ENCODE data around the gene COMTD1. TPM values are rescaled to one million over a fixed set of nuclear protein-coding genes. Genes with fewer than 3 reads are reported as not detected.

Gene COMTD1
- total RNA-seq, 5 donors from 2014 or later (not counting 1 experiment from before 2014, with no cell fraction given): 11.2 to 39.0 (median 33.8) TPM

GRCh38 chr10:75212343-75212742 is 23.4 kb downstream of the COMTD1 start:
- ATAC-seq (replicated peaks in 1 of 4): no peak
- Mint-ChIP-seq H3K27me3 (no peaks in the 10 kb centered on the region), H3K36me3 (peaks cover 30% of the 10 kb centered on the region), H3K27ac (peak overlapping the region; percentile 36 to 39), H3K9me3 (no peaks in the 10 kb centered on the region), H3K4me1 (peaks cover 41 to 46% (median 43%) of the 10 kb centered on the region in 3 donors), H3K4me3 (peak overlapping the region; percentile 67 to 98 (median 90))
- Histone ChIP-seq H3K27me3 (replicated peaks in 1 of 2; ENCODE audit: control insufficient read depth in 2 of 2, extremely low read depth in 1 of 2, insufficient read depth in 2 of 2, low read length in 1 of 2) (no peaks in the 10 kb centered on the region), H3K27ac (ENCODE audit: low read length) (no peak overlapping the region), H3K4me3 (ENCODE audit: control insufficient read depth in 1 of 2, extremely low read depth in 1 of 2, low read length in 1 of 2) (no peak overlapping the region), H3K36me3 (ENCODE audit: control insufficient read depth in 2 of 2, extremely low read depth in 1 of 2, insufficient read depth in 1 of 2, low read length in 1 of 2) (peaks cover 0 to 49% of the 10 kb centered on the region in 2 donors), H3K4me1 (ENCODE audit: control insufficient read depth in 1 of 2, extremely low read depth in 1 of 2, insufficient read depth in 2 of 2, low read length in 2 of 2) (peaks cover 14 to 44% of the 10 kb centered on the region in 2 experiments), H3K9me3 (no peaks in the 10 kb centered on the region)
- ChIA-PET POLR2A (interaction anchor here (0.6 to 1.5 kb wide), 2 partner anchors 10 to 24 kb away, joined by 3 to 7 read pairs; no protein-coding TSS in a partner anchor), CTCF (interaction anchor here in 1 of 2 donors (2.8 to 5.0 kb wide), 3 partner anchors 17 to 25 kb away, joined by 28 to 74 read pairs (median 48); partner anchors contain the start of gene COMTD1)
- no CpG with 5 or more reads among the region's 6 CpGs for WGBS (ENCODE audit: insufficient coverage)
- DNase-seq: no peak

GRCh38 chr10:75211007-75211691 is 24.6 kb downstream of the COMTD1 start:
- H3K4me3 ChIP-seq (ENCODE audit: control insufficient read depth in 1 of 2, extremely low read depth in 1 of 2, low read length in 1 of 2): peak overlapping the region; percentile 91 to 94
- peaks cover 14 to 34% of the 10 kb centered on the region in 2 experiments for H3K4me1 ChIP-seq (ENCODE audit: control insufficient read depth in 1 of 2, extremely low read depth in 1 of 2, insufficient read depth in 2 of 2, low read length in 2 of 2)
- Mint-ChIP-seq H3K4me3 (peak overlapping the region; percentile 90 to 100 (median 98)), H3K27ac (peak overlapping the region; percentile 81 to 100), H3K36me3 (peaks cover 24% of the 10 kb centered on the region), H3K4me1 (peaks cover 36 to 38% (median 37%) of the 10 kb centered on the region in 3 donors), H3K9me3 (no peaks in the 10 kb centered on the region), H3K27me3 (no peaks in the 10 kb centered on the region)
- H3K9me3 ChIP-seq: no peaks in the 10 kb centered on the region
- under 1% methylated on average over 17 of the region's 38 CpGs for WGBS (ENCODE audit: insufficient coverage)
- H3K27ac ChIP-seq (ENCODE audit: low read length): peak overlapping the region; percentile 99
- H3K36me3 ChIP-seq (ENCODE audit: control insufficient read depth in 2 of 2, extremely low read depth in 1 of 2, insufficient read depth in 1 of 2, low read length in 1 of 2): peaks cover 0 to 37% of the 10 kb centered on the region in 2 donors
- DNase-seq: peak in 5 of 35 experiments; percentile 5 to 44 (median 8)
- H3K27me3 ChIP-seq (replicated peaks in 1 of 2; ENCODE audit: control insufficient read depth in 2 of 2, extremely low read depth in 1 of 2, insufficient read depth in 2 of 2, low read length in 1 of 2): no peaks in the 10 kb centered on the region
- POLR2A ChIA-PET: interaction anchor here (0.5 to 2.1 kb wide), 18 partner anchors 11 to 1466 kb away, joined by 3 to 9 read pairs (median 4); partner anchors contain the start of gene SAMD8 (in 2 of the 2)
- CTCF ChIA-PET: interaction anchor here (0.6 to 5.0 kb wide), 10 partner anchors 13 to 1269 kb away, joined by 3 to 74 read pairs (median 4); partner anchors contain the start of genes COMTD1 (in 1 of the 2) and KAT6B (in 1 of the 2)
- ATAC-seq (replicated peaks in 1 of 4): no peak

GRCh38 chr10:75210282-75211006 is 25.3 kb downstream of the COMTD1 start, which contains the start of gene VDAC2:
Gene VDAC2, plus strand, starts transcription at chr10:75210796. Its CDS starts 363 bp downstream, at chr10:75211159.
- peak; percentile 87 to 94 (median 92) for ATAC-seq (replicated peaks in 1 of 4)
- POLR2A ChIA-PET: interaction anchor here (0.5 to 2.1 kb wide), 14 partner anchors 11 to 1466 kb away, joined by 3 to 9 read pairs (median 4); partner anchors contain the start of gene SAMD8 (in 2 of the 2)
- no peaks in the 10 kb centered on the region for H3K27me3 Mint-ChIP-seq

GRCh38 chr10:75209921-75210281 is 25.9 kb downstream of the COMTD1 start:
- ATAC-seq (replicated peaks in 1 of 4) (peak; percentile 71 to 76 (median 74)), DNase-seq (peak in 34 of 35 experiments; percentile 65 to 87 (median 76))
- peak overlapping the region; percentile 81 to 91 for H3K4me3 ChIP-seq (ENCODE audit: control insufficient read depth in 1 of 2, extremely low read depth in 1 of 2, low read length in 1 of 2)
- Mint-ChIP-seq H3K4me1 (peaks cover 31 to 32% (median 32%) of the 10 kb centered on the region in 3 donors), H3K27me3 (no peaks in the 10 kb centered on the region), H3K27ac (peak overlapping the region; percentile 100), H3K36me3 (peaks cover 20% of the 10 kb centered on the region), H3K4me3 (peak overlapping the region; percentile 90 to 100 (median 98)), H3K9me3 (no peaks in the 10 kb centered on the region)
- H3K27ac ChIP-seq (ENCODE audit: low read length): peak overlapping the region; percentile 99
- WGBS (ENCODE audit: insufficient coverage): 0% methylated on average over 18 of the region's 19 CpGs
- ChIA-PET CTCF (interaction anchor here (0.7 to 5.0 kb wide), 9 partner anchors 16 to 384 kb away, joined by 3 to 74 read pairs (median 7); partner anchors contain the start of genes COMTD1 (in 1 of the 2) and KAT6B (in 1 of the 2)), POLR2A (interaction anchor here (0.5 to 2.1 kb wide), 10 partner anchors 21 to 945 kb away, joined by 3 to 9 read pairs (median 3); partner anchors contain the start of gene SAMD8 (in 1 of the 2))
- H3K36me3 ChIP-seq (ENCODE audit: control insufficient read depth in 2 of 2, extremely low read depth in 1 of 2, insufficient read depth in 1 of 2, low read length in 1 of 2): peaks cover 0 to 25% of the 10 kb centered on the region in 2 donors
- no peaks in the 10 kb centered on the region for H3K9me3 ChIP-seq
- H3K27me3 ChIP-seq (replicated peaks in 1 of 2; ENCODE audit: control insufficient read depth in 2 of 2, extremely low read depth in 1 of 2, insufficient read depth in 2 of 2, low read length in 1 of 2): no peaks in the 10 kb centered on the region
- H3K4me1 ChIP-seq (ENCODE audit: control insufficient read depth in 1 of 2, extremely low read depth in 1 of 2, insufficient read depth in 2 of 2, low read length in 2 of 2): peaks cover 14 to 30% of the 10 kb centered on the region in 2 experiments

More at GRCh38 chr10:75210282-75211006, 25.3 kb downstream of the COMTD1 start, which contains the start of gene VDAC2:
- H3K36me3 ChIP-seq (ENCODE audit: control insufficient read depth in 2 of 2, extremely low read depth in 1 of 2, insufficient read depth in 1 of 2, low read length in 1 of 2): peaks cover 0 to 30% of the 10 kb centered on the region in 2 donors
- peak within 1 kb of the TSS; percentile 99 for H3K27ac ChIP-seq (ENCODE audit: low read length)
- H3K27me3 ChIP-seq (replicated peaks in 1 of 2; ENCODE audit: control insufficient read depth in 2 of 2, extremely low read depth in 1 of 2, insufficient read depth in 2 of 2, low read length in 1 of 2): no peaks in the 10 kb centered on the region
- peak; percentile 88 to 99 (median 93) for DNase-seq
- peak within 1 kb of the TSS; percentile 91 to 94 for H3K4me3 ChIP-seq (ENCODE audit: control insufficient read depth in 1 of 2, extremely low read depth in 1 of 2, low read length in 1 of 2)
- peaks cover 14 to 33% of the 10 kb centered on the region in 2 experiments for H3K4me1 ChIP-seq (ENCODE audit: control insufficient read depth in 1 of 2, extremely low read depth in 1 of 2, insufficient read depth in 2 of 2, low read length in 2 of 2)
- Mint-ChIP-seq H3K9me3 (no peaks in the 10 kb centered on the region), H3K27ac (peak within 1 kb of the TSS; percentile 100), H3K36me3 (peaks cover 20% of the 10 kb centered on the region), H3K4me1 (peaks cover 31 to 34% (median 32%) of the 10 kb centered on the region in 3 donors), H3K4me3 (peak within 1 kb of the TSS; percentile 90 to 100 (median 98))
- WGBS (ENCODE audit: insufficient coverage): under 1% methylated on average over 78 of the region's 80 CpGs
- no peaks in the 10 kb centered on the region for H3K9me3 ChIP-seq
- CTCF ChIA-PET: interaction anchor here (0.7 to 5.0 kb wide), 13 partner anchors 16 to 1269 kb away, joined by 3 to 74 read pairs (median 4); partner anchors contain the start of genes COMTD1 (in 1 of the 2) and KAT6B (in 1 of the 2)

GRCh38 chr10:75209086-75209920 is 26.5 kb downstream of the COMTD1 start:
- 74% methylated on average over 4 of the region's 16 CpGs for WGBS (ENCODE audit: insufficient coverage)
- H3K27ac ChIP-seq (ENCODE audit: low read length): peak overlapping the region; percentile 99
- Mint-ChIP-seq H3K9me3 (no peaks in the 10 kb centered on the region), H3K27ac (peak overlapping the region; percentile 100), H3K36me3 (peaks cover 20% of the 10 kb centered on the region), H3K27me3 (no peaks in the 10 kb centered on the region), H3K4me1 (peaks cover 28 to 32% (median 31%) of the 10 kb centered on the region in 3 donors), H3K4me3 (peak overlapping the region; percentile 90 to 100 (median 98))
- CTCF ChIA-PET: interaction anchor here (0.5 to 5.0 kb wide), 10 partner anchors 10 to 39 kb away, joined by 3 to 74 read pairs (median 6); partner anchors contain the start of gene COMTD1 (in 1 of the 2)
- peaks cover 14 to 27% of the 10 kb centered on the region in 2 experiments for H3K4me1 ChIP-seq (ENCODE audit: control insufficient read depth in 1 of 2, extremely low read depth in 1 of 2, insufficient read depth in 2 of 2, low read length in 2 of 2)
- H3K36me3 ChIP-seq (ENCODE audit: control insufficient read depth in 2 of 2, extremely low read depth in 1 of 2, insufficient read depth in 1 of 2, low read length in 1 of 2): peaks cover 0 to 19% of the 10 kb centered on the region in 2 donors
- DNase-seq: no peak
- peak overlapping the region; percentile 81 to 91 for H3K4me3 ChIP-seq (ENCODE audit: control insufficient read depth in 1 of 2, extremely low read depth in 1 of 2, low read length in 1 of 2)
- no peaks in the 10 kb centered on the region for H3K9me3 ChIP-seq
- POLR2A ChIA-PET: interaction anchor here (0.5 to 2.1 kb wide), 13 partner anchors 10 to 1216 kb away, joined by 3 to 13 read pairs (median 6); no protein-coding TSS in a partner anchor
- H3K27me3 ChIP-seq (replicated peaks in 1 of 2; ENCODE audit: control insufficient read depth in 2 of 2, extremely low read depth in 1 of 2, insufficient read depth in 2 of 2, low read length in 1 of 2): no peaks in the 10 kb centered on the region
- no peak for ATAC-seq (replicated peaks in 1 of 4)

Data from T-cell (primary cell).